ENCODE measurements around the gene C9orf57. TPM values are rescaled to one million over a fixed set of nuclear protein-coding genes. Genes with fewer than 3 reads are reported as not detected.
"Not testable (repeated sequence)": the region's sequence is repeated elsewhere in the genome, so short reads cannot be mapped to it uniquely, and the experiment has no call there.

Gene C9orf57
- total RNA-seq, result not detected

DNA sequence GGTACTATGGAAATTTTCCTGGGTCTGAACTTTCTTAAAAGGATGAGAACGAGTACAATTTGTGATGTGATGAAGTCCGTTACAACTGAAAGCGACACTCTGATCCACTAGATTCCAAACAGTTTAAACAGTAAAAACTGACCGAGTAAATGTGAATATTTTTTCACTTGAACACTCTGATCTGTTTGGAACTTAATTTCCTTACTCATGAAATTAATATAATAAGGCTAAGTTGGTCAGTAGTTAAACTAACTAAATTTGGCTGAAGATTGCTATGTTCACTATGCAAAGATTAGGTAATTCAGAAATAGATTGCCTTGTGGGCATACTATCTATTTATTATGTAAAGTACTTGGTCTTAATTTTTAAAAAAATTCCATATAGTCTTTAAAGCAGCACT is at the start of gene C9orf57:
TSS of gene C9orf57 (minus strand) at position 101 of the 400 bp plus-strand sequence. CDS start 1,282 bp downstream, outside the sequence.
- FAIRE-seq (no peak), DNase-seq (ENCODE audit: low spot score in 2 of 2) (no peak)

- no peak for FAIRE-seq
- no peak for DNase-seq (ENCODE audit: low spot score in 2 of 2)
Observed at GRCh38 chr9:72102520-72102919, 42.1 kb upstream of the C9orf57 start.

GRCh38 chr9:72095520-72095919 is 35.1 kb upstream of the C9orf57 start:
- DNase-seq (ENCODE audit: low spot score in 2 of 2); FAIRE-seq: not testable (repeated sequence)

- DNase-seq (ENCODE audit: low spot score in 2 of 2), result no peak
- no peak for FAIRE-seq
Observed at GRCh38 chr9:72092820-72093219, 32.4 kb upstream of the C9orf57 start.

DNA sequence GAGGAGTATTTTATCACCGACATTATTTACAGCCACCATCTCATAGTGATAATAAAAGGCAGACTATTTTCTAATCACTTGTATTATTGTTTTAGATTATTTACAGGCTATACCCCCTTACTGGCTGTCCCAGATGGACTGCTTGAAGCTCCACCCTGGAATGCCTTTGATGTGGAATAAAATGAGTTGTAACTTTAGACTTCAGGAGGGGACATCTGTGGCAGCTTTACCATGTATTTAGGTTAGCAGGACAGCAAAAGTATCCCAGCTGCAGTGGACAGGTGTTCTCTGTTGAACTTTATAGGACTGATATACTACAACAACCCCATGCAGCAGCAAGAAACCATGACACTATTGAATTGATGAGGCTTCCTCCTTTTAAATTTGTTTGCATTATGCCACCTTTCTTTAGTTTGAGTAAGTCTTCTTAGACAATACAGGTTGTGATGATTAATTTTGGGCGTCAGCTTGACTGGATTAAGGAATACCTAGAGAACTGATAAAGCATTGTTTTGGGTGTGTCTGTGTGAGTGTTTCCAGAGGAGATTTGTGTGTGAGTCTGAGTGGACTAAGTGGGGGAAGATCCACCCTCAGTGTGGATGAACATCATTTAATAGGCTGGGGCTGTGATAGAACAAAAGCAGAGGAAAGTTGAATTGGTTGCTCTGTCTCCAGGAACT is 29.2 kb upstream of the C9orf57 start:
- FAIRE-seq, result no peak
- DNase-seq (ENCODE audit: low spot score in 2 of 2), result no peak

DNA sequence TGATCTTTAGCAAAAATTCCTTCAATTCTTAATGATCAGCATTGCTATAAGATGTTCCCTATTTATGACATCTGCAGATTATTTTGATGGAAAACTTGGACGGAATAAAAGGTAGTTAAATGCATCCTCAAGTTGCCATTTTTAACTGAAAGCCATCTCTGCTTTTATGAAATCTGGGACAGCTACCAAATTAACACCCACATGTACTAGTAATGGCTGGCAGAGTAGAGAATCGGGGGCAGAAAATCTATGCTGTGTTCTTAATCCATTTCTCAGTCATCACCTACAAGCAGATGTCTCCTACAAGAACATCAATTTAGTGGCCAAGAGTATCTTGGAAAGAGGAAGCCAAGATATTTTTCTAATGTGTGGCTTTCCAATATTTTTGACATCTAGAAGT is 22.1 kb upstream of the C9orf57 start:
- FAIRE-seq (no peak), DNase-seq (ENCODE audit: low spot score in 2 of 2) (no peak)

DNA sequence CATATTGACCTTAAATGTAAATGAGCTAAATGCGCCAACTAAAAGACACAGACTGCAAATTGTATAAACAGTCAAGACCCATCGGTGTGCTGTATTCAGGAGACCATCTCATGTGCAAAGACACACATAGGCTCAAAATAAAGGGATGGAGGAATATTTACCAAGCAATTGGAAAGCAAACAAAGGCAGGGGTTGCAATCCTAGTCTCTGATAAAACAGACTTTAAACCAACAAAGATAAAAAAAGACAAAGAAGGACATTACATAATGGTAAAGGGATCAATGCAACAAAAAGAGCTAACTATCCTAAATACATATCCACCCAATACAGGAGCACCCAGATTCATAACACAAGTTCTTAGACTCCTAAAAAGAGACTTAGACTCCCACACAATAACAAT is 14.3 kb upstream of the C9orf57 start:
- not testable (repeated sequence) for FAIRE-seq; DNase-seq (ENCODE audit: low spot score in 2 of 2)

DNA sequence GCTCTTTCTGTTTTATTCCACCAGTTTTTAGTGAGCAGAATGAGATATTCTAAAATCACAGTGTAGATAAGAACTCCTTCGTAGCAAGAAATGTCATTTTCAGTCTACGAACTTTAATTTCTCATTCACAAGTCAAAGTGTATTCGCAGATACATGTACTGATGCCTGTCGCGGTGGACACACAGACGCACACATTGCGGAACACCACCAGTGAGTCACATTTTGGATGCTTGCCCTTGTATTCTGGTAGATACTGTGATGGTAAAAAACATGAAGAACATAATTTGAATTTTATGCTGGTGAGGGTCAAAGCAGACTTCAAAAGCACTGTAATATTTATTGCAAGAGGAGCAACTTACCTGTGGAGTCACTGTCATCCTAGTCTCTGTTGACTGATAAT is 4.7 kb upstream of the C9orf57 start:
- FAIRE-seq, result no peak
- no peak for DNase-seq (ENCODE audit: low spot score in 2 of 2)

GRCh38 chr9:72052122-72052521 is 8.3 kb downstream of the C9orf57 start:
- FAIRE-seq, result no peak

GRCh38 chr9:72048850-72049249 is 11.6 kb downstream of the C9orf57 start:
- DNase-seq (ENCODE audit: low spot score in 2 of 2), result no peak
- FAIRE-seq, result no peak

More at GRCh38 chr9:72052122-72052521, 8.3 kb downstream of the C9orf57 start:
- DNase-seq (ENCODE audit: low spot score in 2 of 2), result no peak

DNA sequence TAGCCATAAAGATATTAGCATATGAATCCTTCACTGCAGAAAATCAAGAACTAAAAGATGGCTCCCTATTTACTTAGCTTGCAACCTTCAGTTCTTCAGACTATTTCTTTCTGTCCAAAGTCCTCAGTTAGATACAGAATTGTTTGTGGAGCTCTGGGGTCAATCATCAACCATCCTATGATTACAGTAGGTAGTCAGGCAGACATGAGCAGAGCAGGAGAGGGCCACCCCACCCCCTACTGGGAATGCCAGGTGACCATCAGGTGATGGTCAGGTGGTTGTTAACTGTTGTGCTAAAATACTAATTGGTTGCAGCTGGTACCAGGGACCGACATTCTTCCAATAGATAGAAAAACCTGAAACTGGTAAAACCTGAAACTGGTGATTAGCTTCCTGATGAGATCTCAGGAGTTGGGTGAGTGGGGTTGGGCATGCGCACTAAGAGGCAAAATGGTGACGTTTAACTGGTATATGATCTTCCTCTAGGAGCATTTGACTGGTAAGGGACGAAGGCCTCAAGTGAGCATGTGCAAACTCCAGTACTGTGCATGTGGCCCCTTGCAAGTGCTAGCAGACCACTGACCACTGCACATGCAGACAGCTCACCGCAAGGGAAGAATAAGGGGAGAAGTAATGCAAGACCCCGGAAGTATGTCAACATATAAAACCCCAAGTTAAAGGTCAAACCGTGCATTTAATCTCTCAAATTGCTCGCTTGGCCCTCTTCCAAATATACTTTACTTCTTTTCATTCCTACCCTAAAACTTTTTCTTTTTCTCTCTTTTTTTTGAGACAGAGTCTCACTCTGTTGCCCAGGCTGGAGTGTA is 13.6 kb downstream of the C9orf57 start:
- no peak for FAIRE-seq
- DNase-seq (ENCODE audit: low spot score in 2 of 2), result no peak

DNA sequence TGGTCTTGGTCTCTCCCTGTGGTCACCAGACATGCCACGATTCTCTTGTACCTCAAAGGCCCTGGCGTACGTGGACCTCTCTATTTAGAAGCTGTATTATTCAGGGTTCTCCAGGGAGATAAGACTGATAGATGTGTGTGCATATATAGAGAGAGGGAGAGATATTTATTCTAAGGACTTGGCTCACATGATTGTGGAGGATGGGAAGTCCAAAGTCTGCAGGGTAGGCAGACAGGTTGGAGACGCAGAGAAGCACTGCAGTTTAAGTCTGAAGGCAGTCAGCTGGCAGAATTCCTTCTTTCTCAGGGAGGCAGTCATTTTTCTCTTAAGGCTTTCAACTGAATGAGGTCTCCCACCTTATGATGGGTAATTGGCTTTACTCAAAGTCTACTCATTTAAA is 16.3 kb downstream of the C9orf57 start:
- no peak for FAIRE-seq

DNA sequence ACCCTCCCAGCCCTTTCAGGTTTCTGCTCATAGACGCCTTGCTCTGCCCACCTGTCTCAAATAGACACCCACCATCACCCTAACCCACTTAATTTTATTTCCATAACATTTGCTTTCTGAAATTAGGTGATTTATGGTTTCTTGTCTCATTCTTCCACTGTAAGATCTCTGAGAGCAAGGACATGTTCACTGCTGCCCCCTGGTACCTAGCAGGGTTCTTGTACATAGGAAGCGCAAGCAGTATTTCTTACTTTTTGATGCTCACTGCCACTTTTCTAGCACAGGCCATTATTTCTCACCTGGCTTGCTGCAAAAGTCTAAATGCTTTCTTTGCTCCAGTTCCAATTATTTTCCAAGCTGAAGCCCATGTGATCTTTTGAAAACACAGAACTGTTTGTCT is 16.8 kb downstream of the C9orf57 start:
- no peak for FAIRE-seq
- DNase-seq (ENCODE audit: low spot score in 2 of 2), result no peak

More for the DNA sequence above, 16.3 kb downstream of the C9orf57 start:
- no peak for DNase-seq (ENCODE audit: low spot score in 2 of 2)

- no peak for FAIRE-seq
Observed at GRCh38 chr9:72042928-72043327, 17.5 kb downstream of the C9orf57 start.

GRCh38 chr9:72041775-72042194 is 18.6 kb downstream of the C9orf57 start:
- DNase-seq (ENCODE audit: low spot score in 2 of 2), result no peak
- no peak for FAIRE-seq

More at GRCh38 chr9:72042928-72043327, 17.5 kb downstream of the C9orf57 start:
- DNase-seq (ENCODE audit: low spot score in 2 of 2), result no peak

GRCh38 chr9:72041369-72041768 is 19.0 kb downstream of the C9orf57 start:
- no peak for DNase-seq (ENCODE audit: low spot score in 2 of 2)
- no peak for FAIRE-seq

DNA sequence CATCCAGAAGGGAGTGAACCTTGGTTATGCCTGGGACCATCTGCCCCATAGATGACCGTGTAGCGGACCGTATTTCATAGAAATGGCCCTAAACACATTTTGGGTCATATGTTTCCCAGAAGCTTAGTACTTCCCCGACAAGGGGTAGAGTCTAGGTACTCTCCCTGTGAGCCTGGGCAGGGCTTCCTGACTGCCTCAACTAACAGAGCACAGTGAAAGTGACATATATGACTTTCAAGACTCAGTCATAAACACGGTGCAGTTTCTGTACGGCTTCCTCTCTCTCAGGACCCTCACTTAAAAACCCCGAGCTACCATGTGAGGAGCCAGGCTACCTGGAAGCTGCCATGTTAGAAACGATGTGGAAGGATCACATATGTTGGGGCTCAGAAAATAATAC is 20.9 kb downstream of the C9orf57 start:
- FAIRE-seq, result no peak
- no peak for DNase-seq (ENCODE audit: low spot score in 2 of 2)

DNA sequence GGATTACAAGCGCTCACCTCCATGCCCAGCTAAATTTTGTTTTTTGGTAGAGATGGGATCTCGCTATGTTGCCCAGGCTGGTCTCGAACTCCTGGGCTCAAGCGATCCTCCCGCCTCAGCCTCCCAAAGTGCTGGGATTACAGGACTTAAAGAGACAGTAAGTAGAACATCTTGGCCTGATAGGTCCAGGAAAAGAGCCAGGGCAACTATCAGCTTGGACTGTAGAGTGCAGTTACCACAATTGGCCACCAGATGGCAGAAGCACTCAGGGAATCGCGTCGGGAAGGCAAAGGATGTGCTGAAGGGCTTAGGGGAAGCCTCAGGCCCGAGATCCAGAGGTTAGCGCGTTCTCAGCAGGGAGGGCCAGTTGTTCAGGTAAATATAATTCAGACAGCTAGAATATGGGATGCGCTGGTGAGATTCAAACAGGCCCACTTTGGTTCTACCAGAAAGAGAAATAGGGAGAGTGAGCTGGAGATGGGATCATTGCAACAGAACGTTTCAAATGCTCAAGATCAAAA is 21.5 kb downstream of the C9orf57 start:
- no peak for FAIRE-seq
- peak; percentile 54 to 71 for DNase-seq (ENCODE audit: low spot score in 2 of 2)

DNA sequence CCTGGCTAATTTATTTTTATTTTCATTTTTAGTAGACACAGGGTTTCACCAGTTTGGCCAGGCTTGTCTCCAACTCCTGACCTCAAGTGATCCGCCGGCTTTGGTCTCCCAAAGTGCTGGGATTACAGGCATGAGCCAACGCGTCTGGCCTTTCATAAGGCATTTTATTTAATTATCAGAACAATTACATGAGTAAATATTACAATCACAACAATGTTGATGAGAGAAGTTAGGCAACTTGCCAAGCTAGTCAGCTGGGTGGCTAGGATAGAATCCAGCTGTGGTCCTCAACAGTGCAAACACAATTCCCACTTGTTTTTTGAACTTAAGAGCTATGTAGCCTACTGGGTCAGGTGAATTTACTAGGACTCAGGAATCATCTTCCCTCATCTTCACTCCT is 22.0 kb downstream of the C9orf57 start:
- DNase-seq (ENCODE audit: low spot score in 2 of 2), result no peak
- FAIRE-seq, result no peak

DNA sequence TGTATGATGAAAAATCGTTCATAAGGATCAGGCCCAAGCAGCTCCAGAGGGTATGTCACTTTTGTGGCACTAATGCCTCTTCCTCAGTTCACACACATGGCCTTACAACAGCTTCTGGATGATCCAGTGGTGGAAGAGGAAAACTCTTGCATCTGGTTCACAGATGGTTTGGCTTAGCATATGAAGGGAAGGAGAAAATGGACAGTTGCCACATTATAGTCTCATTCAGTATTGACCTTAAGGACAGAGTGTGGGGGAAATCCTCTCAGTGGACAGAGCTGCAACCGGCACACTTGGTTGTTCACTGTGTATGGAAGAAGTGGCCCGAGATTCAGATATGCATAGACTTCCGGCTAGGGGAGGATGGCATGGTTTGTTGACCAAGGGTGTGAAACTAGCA is 22.8 kb downstream of the C9orf57 start:
- FAIRE-seq, result no peak
- no peak for DNase-seq (ENCODE audit: low spot score in 2 of 2)

GRCh38 chr9:72030767-72031166 is 29.6 kb downstream of the C9orf57 start:
- FAIRE-seq (no peak), DNase-seq (ENCODE audit: low spot score in 2 of 2) (no peak)
